22Rv1 (cell line): ENCODE measurements around the gene RBCK1.

Source experiments
- ZFX ChIP-seq: fragments of 450-650 bp; IDR thresholded peaks from 2 replicates; pipeline ENCODE4 v1.6.1; 2017; ENCODE audit warnings: antibody characterized with exemption, borderline replicate concordance
- TF ChIP-seq, protein P1 (sequence below): fragments of 450-650 bp; IDR thresholded peaks from 2 replicates; pipeline ENCODE4 v1.5.1; 2017; ENCODE audit warnings: mild to moderate bottlenecking

DNA sequence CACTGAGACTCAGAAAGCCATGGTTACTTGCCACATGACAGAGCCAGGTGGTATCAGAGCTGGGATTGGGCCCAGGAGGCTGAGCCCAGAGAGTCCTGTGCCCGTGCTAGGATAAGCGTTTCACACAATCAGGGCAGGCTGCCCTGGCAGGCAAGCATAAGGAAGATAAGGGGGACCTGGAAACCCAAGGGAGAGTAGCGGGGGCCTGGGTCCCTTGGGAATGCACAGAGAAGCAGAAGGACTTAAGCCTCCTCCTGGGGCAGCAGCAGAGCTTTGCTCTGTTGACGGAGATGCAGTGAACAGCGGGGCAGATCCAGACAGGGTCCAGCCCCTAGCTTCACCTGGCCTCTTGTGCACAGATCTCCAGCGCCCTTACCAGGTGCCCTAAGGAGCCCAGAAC, 18.9 kb upstream of the RBCK1 start:
- TF ChIP-seq, protein P1, sequence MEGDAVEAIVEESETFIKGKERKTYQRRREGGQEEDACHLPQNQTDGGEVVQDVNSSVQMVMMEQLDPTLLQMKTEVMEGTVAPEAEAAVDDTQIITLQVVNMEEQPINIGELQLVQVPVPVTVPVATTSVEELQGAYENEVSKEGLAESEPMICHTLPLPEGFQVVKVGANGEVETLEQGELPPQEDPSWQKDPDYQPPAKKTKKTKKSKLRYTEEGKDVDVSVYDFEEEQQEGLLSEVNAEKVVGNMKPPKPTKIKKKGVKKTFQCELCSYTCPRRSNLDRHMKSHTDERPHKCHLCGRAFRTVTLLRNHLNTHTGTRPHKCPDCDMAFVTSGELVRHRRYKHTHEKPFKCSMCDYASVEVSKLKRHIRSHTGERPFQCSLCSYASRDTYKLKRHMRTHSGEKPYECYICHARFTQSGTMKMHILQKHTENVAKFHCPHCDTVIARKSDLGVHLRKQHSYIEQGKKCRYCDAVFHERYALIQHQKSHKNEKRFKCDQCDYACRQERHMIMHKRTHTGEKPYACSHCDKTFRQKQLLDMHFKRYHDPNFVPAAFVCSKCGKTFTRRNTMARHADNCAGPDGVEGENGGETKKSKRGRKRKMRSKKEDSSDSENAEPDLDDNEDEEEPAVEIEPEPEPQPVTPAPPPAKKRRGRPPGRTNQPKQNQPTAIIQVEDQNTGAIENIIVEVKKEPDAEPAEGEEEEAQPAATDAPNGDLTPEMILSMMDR: no peak
- no peak for TF ChIP-seq ZFX
